Measurements from ENCODE around the gene STK38. TPM values are rescaled to one million over a fixed set of nuclear protein-coding genes. Genes with fewer than 3 reads are reported as not detected.

The STK38 gene
- total and polyA plus RNA-seq, 2 of the 8 experiments (the other 6 are each of a cell fraction or from before 2014, with no cell fraction given): 8.1 to 19.8 TPM

DNA sequence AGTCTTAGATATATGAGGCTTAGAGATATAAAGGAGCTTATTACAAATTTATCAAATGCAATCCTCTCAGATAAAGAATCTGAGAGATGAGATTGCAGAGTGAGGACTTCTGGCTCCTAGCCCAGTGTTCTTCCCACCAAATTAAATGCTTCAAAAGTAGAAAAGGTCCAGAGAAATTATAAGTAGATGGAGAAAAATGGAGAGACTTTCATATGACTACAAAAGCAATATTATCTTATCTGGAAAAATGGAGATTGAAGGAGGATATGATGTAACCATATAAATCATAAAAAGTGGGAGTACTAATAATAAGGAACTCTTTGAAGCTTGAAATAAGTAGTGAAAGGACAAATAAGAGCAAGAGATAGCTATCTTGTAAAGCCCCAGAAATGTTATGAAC lies 101.7 kb downstream of the STK38 start (continued):
- no peak for TF ChIP-seq CEBPB (IDR thresholded peaks at IDR 0.05; ENCODE audit: low read depth, low read length)
- no peak for TF ChIP-seq BCL11A (IDR thresholded peaks at IDR 0.05; ENCODE audit: low read depth in 2 of 2, low read length in 2 of 2)

Measured in H1 (cell line).